Islet of Langerhans (tissue), 1 donor: ENCODE measurements around the gene CEP78.

Experiments
- FAIRE-seq: peaks from one replicate; lab custom pipeline; 2011; peaks lifted over from hg19 to GRCh38; lab: Jason Lieb, UNC

Gene CEP78

GRCh38 chr9:78288214-78288892, 52.5 kb downstream of the CEP78 start:
- no peak for FAIRE-seq

DNA sequence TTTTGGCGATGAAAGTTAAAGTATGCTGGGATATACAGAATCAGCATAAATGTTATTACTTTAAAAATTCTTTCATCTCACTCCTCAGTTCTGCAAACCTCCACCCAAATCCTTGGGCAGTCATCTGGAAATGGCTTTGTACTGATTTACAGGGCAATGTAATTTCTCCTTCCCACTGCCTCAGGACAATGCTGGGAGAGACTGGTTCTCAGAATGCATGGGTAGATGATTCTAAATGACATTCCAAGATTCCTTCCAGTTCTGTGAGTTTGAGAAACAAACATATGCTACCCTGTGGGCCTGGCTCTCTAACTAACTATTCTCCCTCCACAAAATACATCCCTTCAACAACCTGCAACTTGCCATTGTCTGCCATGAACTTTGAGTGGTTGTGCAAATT, 53.6 kb downstream of the CEP78 start:
- no peak for FAIRE-seq

DNA sequence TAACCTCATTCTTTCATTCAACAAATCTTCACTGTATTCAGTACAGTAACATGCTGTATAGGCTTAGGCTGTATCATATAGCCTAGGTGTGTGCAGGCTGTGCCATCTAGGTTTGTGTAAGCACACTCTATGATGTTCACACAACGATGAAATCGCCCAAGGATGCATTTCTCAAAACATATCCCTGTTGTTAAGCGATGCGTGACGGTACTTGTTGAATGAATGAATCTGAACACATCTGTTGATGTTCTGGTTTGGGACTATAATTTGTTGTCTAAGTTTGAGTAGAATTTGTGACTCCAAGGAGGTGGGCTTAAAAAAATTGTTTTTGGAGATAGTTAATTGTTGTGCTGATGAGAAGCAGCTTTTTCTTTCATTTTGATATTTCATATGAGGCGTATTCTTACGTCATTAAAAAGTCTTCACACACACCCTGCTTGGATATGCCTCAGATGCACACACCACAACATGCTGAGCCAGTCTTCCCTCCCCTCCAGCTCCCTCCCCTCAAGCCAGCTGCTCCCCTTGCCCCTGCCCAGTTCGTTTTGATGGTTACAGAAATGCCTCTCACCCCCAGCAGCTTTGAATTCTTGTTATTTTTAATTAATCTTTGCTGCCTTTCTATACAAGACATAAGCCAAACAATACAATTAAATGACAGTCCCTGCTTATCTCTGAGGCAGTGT, 55.5 kb downstream of the CEP78 start:
- FAIRE-seq = no peak

DNA sequence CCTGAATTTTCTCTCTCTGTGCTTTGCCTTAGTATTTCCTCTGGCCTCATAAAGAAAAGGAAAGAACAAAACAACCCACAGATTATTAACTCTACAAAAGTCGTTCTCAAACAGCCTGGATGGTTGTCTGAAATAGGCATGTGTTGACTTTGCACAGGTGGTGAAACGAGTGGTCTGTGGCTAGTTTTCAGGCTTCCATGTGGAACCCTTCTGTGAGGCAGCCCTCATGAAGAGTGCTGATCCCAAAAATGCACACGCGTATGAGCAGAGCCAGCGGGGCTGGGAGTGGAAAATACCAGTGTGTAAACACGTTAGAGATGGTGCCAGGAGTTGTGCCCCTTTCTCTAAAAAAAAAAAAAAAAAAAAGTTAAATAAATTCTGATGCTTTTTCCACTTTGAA, 56.2 kb downstream of the CEP78 start:
- no peak for FAIRE-seq

DNA sequence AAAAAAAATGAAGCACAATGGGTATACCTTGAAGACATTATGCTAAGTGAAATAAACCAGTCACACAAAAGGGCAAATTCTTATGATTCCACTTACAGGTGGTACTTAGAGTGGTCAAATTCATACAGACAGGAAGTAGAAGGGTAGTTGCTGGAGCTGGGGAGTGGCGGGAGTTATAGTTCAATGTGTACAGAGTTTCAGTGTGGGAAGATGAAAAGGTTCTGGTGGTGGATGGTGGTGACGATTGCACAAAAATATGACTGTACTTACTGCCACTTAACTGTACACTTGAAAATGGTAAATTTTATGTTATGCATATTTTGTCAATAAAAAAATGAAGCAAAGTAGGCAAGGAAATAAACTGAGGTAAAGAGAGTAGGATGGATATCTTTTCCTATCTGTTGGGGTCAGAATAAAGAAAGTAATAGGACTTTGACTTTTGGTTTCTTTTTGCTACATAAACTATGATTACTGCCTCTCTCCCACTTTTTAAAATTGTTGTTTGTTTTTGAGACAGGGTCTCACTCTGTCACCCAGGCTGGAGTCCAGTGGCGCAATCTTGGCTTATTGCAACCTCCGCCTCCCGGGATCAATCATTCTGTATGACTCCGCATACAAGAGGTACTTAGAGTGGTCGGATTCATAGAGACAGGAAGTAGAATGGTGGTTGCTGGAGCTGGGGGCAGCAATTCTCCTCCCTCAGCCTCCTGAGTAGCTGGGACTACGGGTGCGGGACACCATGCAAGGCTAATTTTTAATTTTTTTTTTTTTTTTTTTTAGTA, 57.0 kb downstream of the CEP78 start:
- FAIRE-seq = no peak

GRCh38 chr9:78294290-78295176, 58.7 kb downstream of the CEP78 start:
- no peak for FAIRE-seq

GRCh38 chr9:78295177-78295575, 59.3 kb downstream of the CEP78 start:
- FAIRE-seq = no peak

DNA sequence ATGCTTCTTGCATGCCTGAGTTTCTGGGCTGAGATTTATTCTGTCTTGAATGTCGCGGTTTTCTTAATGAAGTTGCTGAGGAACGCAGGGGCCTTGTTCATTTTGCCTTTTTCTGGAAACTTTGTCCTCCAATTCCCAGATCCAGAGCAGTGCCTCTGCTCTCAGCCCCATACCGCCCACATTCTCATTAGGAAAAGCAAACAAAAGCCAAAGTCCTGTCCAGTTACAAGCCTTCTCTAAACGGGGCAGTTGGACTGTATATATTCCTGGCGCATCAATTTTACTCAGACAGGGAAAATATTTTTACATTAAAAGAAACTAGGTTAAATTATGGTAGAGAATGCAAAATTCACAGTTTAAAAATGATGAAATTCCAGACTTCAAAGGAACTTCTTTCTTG, 59.9 kb downstream of the CEP78 start:
- FAIRE-seq = no peak

DNA sequence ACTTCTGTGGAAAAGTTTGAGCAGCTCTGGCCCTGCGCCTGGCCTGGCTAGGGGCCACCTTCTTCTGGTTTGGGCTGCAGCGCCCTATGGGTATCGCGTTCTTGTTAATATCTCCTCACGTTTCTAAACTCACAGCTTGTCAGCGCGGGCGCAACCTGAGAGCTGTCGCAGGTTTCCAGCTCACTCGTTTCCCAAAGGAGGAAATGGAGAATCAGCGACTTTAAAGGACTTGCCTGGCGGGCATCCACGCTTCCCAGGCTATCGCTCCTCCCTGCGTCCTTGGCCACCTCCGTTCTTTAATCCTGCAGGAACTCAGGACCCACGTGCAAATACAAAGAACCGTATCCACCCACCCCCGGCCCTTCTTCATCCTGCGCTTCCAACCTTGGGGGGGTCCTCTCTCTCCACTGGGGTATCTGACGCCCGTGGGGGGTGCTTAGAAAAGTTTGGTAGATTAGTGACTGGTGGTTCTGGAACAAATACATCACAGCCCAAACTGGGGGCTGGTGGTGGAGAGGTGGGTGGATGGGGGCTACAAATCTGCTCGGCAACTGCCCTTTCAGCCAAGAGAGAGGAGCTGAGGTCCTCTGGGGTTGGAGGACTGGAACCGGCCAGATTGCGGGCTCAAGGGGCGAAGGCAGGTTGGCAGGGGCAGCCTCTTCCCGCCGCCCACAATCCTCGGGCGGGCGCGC, 60.5 kb downstream of the CEP78 start:
- FAIRE-seq = no peak

- FAIRE-seq = no peak
Observed at GRCh38 chr9:78296893-78297671, 61.2 kb downstream of the CEP78 start, which contains the start of gene PSAT1. Gene PSAT1, plus strand, starts transcription at chr9:78297125. Its CDS starts 86 bp downstream, at chr9:78297211.

DNA sequence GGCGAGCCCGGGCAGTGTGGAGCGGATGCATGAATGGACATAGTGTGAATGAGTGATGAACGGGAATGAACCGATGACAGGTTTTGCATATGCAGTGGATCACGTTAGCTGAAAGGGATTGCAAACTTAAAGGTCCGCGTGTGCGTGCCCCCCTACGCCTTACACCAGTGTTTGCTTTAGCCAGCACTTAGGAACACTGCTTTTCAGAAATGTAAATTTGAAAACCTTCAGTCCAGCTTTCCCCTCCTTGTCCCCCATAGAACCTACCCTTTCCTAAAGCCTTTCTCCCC, 61.7 kb downstream of the CEP78 start:
- no peak for FAIRE-seq

GRCh38 chr9:78298046-78298765, 62.3 kb downstream of the CEP78 start:
- no peak for FAIRE-seq

GRCh38 chr9:78300209-78300608, 64.3 kb downstream of the CEP78 start:
- FAIRE-seq = no peak

DNA sequence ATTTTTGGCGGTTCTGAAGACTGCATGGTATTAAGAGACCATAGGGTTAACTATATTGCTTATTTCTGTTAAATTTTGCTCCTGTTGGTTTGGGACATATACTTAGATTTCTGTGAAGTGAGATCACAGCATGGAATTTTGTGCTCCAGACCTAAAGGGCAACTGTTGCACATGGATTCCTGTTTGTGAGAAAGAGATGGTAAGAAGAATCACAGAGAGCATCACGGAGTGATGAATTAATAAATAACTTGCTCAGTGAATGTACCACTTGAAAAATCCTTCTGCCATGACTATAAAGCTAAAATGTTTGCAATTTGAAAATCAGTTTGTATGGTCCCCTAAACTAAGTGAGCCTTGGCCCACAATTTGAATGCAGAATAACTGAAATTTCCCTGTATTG, 65.6 kb downstream of the CEP78 start:
- no peak for FAIRE-seq

GRCh38 chr9:78303377-78304062, 67.6 kb downstream of the CEP78 start:
- no peak for FAIRE-seq

- FAIRE-seq = no peak
Observed at GRCh38 chr9:78304357-78304756, 68.5 kb downstream of the CEP78 start.

GRCh38 chr9:78306222-78307076, 70.6 kb downstream of the CEP78 start:
- FAIRE-seq = no peak

DNA sequence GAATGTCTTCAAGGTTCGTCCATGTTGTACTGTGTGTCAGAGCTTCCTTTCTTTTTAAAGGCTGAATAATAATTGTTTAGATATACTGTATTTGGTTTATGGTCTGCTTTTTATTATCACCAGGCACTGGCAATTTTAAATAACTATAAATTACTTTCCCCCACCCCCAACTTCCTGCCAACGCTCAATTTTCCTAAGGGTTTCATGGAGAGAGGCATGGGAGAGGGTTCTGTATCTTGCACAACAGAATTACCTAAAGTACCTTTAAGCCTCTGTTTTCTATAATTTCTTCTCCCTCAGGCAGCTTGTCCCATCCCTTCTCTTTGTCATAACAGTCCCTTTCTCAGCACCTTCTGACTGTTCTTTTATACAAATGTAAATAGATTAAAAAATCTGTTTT, 71.5 kb downstream of the CEP78 start:
- no peak for FAIRE-seq

- FAIRE-seq = no peak
Observed at GRCh38 chr9:78309066-78309465, 73.2 kb downstream of the CEP78 start.
